ENCODE data around the gene DHX32. TPM values are rescaled to one million over a fixed set of nuclear protein-coding genes. Genes with fewer than 3 reads are reported as not detected.

DHX32 gene
- total RNA-seq, 2 experiments from 2014 or later: 0.22 to 0.27 TPM

DNA sequence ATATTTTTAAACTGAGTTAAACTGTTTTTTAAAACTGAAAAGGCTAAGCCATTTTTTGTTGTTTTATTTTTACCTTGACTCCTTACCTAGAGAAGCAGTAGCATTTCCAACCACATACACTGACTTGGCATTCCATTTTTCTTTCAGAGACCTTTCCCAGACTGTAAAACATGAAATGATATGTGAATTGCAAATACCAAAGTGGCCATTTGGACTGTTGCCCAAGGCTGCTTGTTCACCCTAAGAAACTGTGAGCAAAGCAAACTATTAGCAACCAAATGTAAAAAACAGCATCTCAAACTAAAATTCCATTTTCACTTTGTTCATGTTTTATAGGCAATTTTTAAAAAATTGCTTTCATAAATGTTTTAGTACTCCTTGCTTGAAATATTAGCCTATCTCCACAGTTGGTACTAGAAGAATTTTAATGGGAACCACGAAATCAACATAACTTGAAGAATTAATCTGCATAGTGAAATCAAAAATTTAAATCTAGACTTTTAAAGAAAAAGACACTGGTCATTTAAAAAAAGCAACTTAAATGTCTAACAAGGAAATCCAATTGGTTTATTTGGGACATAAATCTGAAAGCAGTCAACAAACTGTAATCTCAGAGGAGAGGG lies 68.9 kb downstream of the DHX32 start:
- no peak for DNase-seq (ENCODE audit: low spot score)
- CTCF ChIA-PET (ENCODE audit: unreplicated experiment): no interaction called here

DNA sequence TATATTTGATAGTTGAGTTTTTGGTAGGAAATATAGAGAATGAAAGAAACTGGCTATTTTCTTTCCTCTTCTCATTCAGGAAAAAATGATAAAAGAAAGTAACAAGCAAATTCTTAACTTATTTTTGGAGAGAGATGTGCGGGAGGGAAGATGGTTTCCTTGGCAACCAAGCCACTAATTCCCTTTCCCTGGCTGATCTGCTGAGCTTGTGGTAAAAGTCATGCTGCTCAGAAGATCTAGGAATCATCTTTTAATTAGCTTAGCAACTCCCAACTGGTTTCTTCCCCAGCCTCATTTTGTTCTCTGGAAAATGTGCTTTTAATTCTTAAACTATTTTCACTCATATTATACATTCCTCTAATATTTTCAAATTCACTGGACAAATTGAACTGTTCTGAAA lies 69.8 kb downstream of the DHX32 start:
- Histone ChIP-seq H3K4me3 (ENCODE audit: low read depth, low read length, poor library complexity, severe bottlenecking) (no peak overlapping the region), H3K9me2 (ENCODE audit: insufficient read depth, low read length) (no peaks in the 10 kb centered on the region), H3K4me1 (ENCODE audit: insufficient read depth, low read length, poor library complexity, severe bottlenecking) (no peaks in the 10 kb centered on the region), H3K4me2 (ENCODE audit: low read length) (no peak overlapping the region), H3K9me3 (ENCODE audit: low read length) (no peaks in the 10 kb centered on the region), H3K27ac (ENCODE audit: low read depth, low read length, poor library complexity, severe bottlenecking) (no peak overlapping the region), H4K20me1 (ENCODE audit: insufficient read depth, low read length) (no peaks in the 10 kb centered on the region), H3K36me3 (ENCODE audit: insufficient read depth, low read length) (peaks cover 48% of the 10 kb centered on the region), H2AFZ (ENCODE audit: low read length) (no peak overlapping the region), H3K79me2 (ENCODE audit: insufficient read depth, low read depth, low read length) (no peaks in the 10 kb centered on the region)
- TF ChIP-seq, protein P1, sequence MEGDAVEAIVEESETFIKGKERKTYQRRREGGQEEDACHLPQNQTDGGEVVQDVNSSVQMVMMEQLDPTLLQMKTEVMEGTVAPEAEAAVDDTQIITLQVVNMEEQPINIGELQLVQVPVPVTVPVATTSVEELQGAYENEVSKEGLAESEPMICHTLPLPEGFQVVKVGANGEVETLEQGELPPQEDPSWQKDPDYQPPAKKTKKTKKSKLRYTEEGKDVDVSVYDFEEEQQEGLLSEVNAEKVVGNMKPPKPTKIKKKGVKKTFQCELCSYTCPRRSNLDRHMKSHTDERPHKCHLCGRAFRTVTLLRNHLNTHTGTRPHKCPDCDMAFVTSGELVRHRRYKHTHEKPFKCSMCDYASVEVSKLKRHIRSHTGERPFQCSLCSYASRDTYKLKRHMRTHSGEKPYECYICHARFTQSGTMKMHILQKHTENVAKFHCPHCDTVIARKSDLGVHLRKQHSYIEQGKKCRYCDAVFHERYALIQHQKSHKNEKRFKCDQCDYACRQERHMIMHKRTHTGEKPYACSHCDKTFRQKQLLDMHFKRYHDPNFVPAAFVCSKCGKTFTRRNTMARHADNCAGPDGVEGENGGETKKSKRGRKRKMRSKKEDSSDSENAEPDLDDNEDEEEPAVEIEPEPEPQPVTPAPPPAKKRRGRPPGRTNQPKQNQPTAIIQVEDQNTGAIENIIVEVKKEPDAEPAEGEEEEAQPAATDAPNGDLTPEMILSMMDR (conservative IDR thresholded peaks at IDR 0.05; ENCODE audit: low read length): no peak
- TF ChIP-seq EZH2phosphoT487 (IDR thresholded peaks at IDR 0.05; ENCODE audit: borderline replicate concordance, low read depth, low read length): no peak
- ChIA-PET POLR2A (interaction anchor here (0.7 kb wide), 1 partner anchor 98 kb away, joined by 3 read pairs; no protein-coding TSS in a partner anchor), CTCF (ENCODE audit: unreplicated experiment) (no interaction called here)
- intact Hi-C loops (cut with micrococcal nuclease; ENCODE audit: unreplicated experiment): no loop called here
- no TSS peak for BruUV-seq (replicated peaks)
- DNase-seq (ENCODE audit: low spot score): no peak

More for the DNA sequence above, 68.9 kb downstream of the DHX32 start:
- Histone ChIP-seq H3K4me2 (ENCODE audit: low read length) (no peak overlapping the region), H3K36me3 (ENCODE audit: insufficient read depth, low read length) (peaks cover 38% of the 10 kb centered on the region), H3K9me3 (ENCODE audit: low read length) (no peaks in the 10 kb centered on the region), H3K4me3 (ENCODE audit: low read depth, low read length, poor library complexity, severe bottlenecking) (no peak overlapping the region), H3K79me2 (ENCODE audit: insufficient read depth, low read depth, low read length) (no peaks in the 10 kb centered on the region), H3K9me2 (ENCODE audit: insufficient read depth, low read length) (no peaks in the 10 kb centered on the region), H2AFZ (ENCODE audit: low read length) (no peak overlapping the region), H3K4me1 (ENCODE audit: insufficient read depth, low read length, poor library complexity, severe bottlenecking) (no peaks in the 10 kb centered on the region), H3K27ac (ENCODE audit: low read depth, low read length, poor library complexity, severe bottlenecking) (no peak overlapping the region), H4K20me1 (ENCODE audit: insufficient read depth, low read length) (no peaks in the 10 kb centered on the region)
- intact Hi-C loops (cut with micrococcal nuclease; ENCODE audit: unreplicated experiment): no loop called here
- no peak for TF ChIP-seq EZH2phosphoT487 (IDR thresholded peaks at IDR 0.05; ENCODE audit: borderline replicate concordance, low read depth, low read length)
- TF ChIP-seq, protein P1 (conservative IDR thresholded peaks at IDR 0.05; ENCODE audit: low read length): no peak
- BruUV-seq (replicated peaks): no TSS peak
- POLR2A ChIA-PET: no interaction called here

DNA sequence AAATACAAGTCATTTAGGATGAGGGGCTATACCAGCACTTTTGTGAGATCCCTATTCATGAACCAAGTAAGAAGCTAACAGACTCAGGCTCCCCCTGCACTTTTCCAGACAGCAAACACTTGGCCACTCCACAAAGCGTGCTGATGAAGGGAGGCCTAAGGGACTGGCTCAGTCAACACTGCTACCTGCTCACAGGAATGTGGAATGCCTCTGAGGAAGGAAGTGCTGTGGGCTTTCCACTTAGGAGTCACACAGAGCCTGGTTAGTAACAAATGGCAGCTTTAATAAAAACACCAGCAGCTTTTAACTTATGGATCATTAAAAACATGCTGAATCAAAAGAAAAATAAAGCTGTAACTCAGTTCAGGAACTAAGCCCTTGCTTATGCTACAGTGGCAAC lies 73.0 kb downstream of the DHX32 start:
- Histone ChIP-seq H3K27ac (ENCODE audit: low read depth, low read length, poor library complexity, severe bottlenecking) (no peak overlapping the region), H3K4me2 (ENCODE audit: low read length) (no peak overlapping the region), H3K79me2 (ENCODE audit: insufficient read depth, low read depth, low read length) (no peaks in the 10 kb centered on the region), H3K4me3 (ENCODE audit: low read depth, low read length, poor library complexity, severe bottlenecking) (no peak overlapping the region), H2AFZ (ENCODE audit: low read length) (no peak overlapping the region), H3K9me3 (ENCODE audit: low read length) (no peaks in the 10 kb centered on the region), H4K20me1 (ENCODE audit: insufficient read depth, low read length) (no peaks in the 10 kb centered on the region), H3K4me1 (ENCODE audit: insufficient read depth, low read length, poor library complexity, severe bottlenecking) (no peaks in the 10 kb centered on the region), H3K36me3 (ENCODE audit: insufficient read depth, low read length) (peaks cover 52% of the 10 kb centered on the region), H3K9me2 (ENCODE audit: insufficient read depth, low read length) (no peaks in the 10 kb centered on the region)
- BruUV-seq (replicated peaks): no TSS peak
- POLR2A ChIA-PET: interaction anchor here (0.9 to 2.0 kb wide), 2 partner anchors 11 to 19 kb away, joined by 4 to 5 read pairs; no protein-coding TSS in a partner anchor
- CTCF ChIA-PET (ENCODE audit: unreplicated experiment): interaction anchor here (1.4 kb wide), 1 partner anchor 11 kb away, joined by 4 read pairs; no protein-coding TSS in a partner anchor
- no peak for TF ChIP-seq EZH2phosphoT487 (IDR thresholded peaks at IDR 0.05; ENCODE audit: borderline replicate concordance, low read depth, low read length)
- TF ChIP-seq, protein P1 (conservative IDR thresholded peaks at IDR 0.05; ENCODE audit: low read length): no peak
- no peak for DNase-seq (ENCODE audit: low spot score)
- intact Hi-C loops (cut with micrococcal nuclease; ENCODE audit: unreplicated experiment): no loop called here

Data from OCI-LY7 (cell line).